22Rv1 (cell line): ENCODE results near the gene USP44.

ENCODE experiments used
- CTCF ChIP-seq: fragments of 450-650 bp; IDR thresholded peaks from 2 replicates; pipeline ENCODE4 v1.5.1; 2017; ENCODE audit warnings: mild to moderate bottlenecking
- ZFX ChIP-seq: fragments of 450-650 bp; IDR thresholded peaks from 2 replicates; pipeline ENCODE4 v1.6.1; 2017; ENCODE audit warnings: antibody characterized with exemption, borderline replicate concordance

- TF ChIP-seq CTCF (no peak), ZFX (no peak)
Measured at GRCh38 chr12:95518944-95519343, 32.3 kb downstream of the USP44 start.
